Skin of body (tissue), 2 donors: ENCODE data around the gene GORASP1. TPM values are rescaled to one million over a fixed set of nuclear protein-coding genes. Genes with fewer than 3 reads are reported as not detected.

Experiments used
- DNase-seq: peaks from one replicate; lab custom pipeline; 2025; lab: John Stamatoyannopoulos, UW
- total RNA-seq: library from RNA; depleted of rRNA; stranded (reverse); fragments of >200 nt; gene quantifications from one replicate; pipeline ENCODE4 v1.2.3, GENCODE V29; 2014

The GORASP1 gene
- total RNA-seq, 1 donor from 2014 or later = 29.9 TPM

DNA sequence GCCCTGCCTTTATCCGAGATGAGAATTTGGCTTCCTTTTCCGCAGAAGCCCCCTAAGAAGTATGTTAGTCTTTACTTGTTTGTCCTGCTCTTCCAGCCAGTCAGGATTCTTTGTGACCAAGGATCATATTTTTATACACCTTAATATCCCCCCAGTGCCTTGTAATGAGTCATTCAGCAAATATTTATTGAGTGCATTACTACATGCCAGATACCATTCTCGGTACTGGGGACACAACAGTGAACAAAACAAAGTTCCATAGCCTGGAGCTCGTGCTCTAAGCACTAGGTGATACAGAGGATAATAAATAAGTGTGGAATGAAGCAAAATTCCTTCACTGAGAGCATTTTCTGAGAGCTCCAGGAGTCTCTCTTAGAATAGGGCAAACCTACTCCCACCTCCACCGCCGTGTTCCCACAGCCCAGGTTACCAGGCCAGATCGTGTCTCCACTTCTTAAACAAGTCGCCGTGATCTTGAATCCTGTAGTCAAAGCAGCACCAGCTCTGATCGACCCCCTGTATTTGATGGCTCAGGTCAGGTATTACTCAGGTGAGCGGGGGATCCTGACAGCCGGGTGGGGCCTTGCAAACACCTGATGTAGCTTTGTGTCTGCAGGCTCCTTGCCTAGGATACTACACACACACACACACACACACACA, 18.5 kb upstream of the GORASP1 start:
- no peak for DNase-seq

DNA sequence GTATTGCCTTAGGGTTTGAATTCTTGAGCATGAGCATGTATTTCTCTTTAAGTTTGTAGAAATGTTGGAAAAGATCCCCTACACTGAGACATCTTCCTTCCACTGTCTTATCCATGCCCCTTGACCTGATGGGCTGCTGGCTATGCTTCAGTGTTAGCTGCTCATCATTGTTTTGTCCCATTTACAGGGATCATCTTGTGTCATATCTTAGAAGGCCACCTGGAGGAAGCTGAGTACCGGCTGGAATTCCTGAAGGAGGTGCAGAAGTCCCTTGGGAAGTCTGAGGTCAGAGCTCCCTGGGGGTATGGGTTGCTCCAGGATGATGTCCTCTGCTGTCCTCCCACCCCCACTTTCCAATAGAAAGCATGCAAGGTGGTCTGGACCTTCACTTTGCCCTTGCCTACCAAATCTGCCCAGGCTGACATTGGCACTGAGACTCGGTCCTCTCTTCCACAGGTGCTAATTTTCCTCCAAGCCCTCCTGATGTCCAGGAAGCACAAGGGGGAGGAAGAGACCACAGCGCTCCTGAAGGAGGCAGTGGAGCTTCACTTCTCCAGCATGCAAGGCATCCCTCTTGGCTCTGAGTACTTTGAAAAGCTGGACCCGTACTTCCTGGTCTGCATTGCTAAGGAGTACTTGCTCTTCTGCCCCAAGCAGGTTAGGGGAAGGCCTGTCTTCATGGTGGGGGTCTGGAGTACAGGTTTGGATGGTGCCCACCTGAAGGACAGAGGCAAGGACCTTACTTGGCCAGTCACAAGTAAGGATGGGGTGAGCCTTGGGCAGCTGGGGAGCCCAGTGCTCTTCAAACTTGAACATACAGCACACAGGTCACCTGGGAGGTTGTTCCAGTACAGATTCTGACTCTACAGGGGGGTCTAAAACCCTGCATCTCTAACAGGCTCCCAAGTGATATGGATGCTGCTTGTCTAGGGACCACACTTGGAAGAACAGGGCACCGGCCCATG, 17.7 kb upstream of the GORASP1 start:
- DNase-seq = no peak

DNA sequence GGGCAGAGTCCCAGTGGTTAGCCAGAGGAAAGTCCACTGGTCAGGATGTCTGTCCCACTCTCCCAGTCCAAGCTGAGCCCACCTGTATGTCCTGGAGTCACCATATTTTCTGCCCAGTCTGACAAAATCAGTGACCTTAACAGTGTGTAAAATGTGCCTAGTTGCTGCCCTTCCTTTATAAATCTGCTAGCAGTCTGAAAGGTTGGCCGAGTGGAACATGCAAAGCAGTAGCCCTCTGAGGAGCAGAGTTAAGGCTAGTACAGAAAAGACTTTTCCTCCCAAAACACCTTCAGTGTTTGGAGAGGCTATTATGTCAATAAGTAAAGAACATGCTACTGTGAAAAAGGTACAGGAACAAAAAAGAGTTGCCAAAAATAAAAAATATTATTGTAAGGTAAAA, 15.4 kb upstream of the GORASP1 start:
- no peak for DNase-seq

DNA sequence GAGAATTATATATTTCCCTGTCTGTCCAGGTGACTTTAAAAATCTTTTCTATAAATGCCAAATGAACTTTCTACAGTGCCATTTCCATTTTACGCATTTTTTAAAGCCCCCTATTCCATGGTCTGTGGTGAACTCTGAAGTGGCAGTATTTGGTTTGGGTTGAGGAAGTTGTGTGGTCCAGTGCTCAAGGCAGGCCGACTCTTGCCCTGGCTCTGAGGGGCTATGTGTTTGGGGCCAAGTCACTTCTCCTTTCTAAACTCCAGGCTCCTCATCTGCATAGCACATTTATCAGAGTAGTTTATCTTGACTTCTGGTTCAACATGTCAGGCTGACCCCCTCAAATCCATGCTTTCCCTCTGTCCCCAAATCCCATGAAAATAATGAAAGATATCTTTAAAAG, 14.2 kb upstream of the GORASP1 start:
- DNase-seq = no peak

DNA sequence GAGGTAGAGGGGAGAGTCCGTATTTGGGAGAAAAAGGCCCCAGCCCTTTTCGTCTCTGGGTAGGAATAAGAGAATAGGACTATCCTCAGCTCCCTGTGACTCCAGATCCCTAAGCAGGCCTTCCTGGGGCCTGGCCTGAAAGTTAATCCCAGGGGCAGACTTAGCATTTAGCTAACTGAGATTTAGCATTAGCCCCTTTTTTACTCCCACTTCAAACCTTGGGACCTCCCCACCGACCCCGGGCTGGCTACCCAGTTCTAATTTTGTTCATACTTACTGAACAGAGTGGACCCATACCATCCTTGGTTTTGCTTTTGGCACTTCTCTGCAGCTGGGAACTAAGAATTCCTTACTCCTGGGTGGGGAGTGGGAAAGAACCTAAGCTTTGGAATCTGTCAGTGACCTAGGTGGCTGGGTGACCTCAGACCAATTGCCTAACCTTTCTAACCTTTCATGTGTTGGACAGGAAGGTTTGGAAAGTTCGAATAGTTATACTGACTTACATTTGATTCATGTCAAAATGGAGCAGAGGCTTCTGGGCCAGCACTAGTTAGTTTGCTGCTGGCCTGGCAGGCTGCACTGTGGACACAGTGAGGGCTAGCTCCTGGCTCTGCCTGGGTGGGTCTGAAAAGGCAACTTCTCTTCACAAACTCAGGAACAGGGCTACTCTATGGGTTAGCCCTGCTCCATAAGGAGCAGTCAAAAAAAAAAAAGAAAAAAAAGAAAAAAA, 11.7 kb upstream of the GORASP1 start:
- no peak for DNase-seq

DNA sequence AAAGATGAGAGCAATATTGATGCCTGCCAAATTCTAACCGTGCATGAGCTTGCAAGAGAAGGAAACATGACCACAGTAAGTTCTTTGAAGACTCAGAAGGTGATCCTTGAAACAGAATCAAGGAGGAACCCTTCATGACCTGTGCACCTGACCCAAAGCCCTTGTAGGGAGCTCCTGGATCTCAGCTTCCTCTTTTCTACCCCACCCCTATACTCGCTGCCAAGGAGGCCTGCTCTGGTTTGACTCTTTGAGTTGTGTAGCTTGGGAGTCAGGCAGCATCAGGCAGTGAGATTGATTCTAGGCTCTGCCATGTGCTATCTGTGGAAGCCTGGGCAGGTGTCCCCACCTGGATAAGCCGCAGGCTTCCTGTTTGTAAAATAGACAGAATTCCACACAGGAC, 10.7 kb upstream of the GORASP1 start:
- DNase-seq = no peak

DNA sequence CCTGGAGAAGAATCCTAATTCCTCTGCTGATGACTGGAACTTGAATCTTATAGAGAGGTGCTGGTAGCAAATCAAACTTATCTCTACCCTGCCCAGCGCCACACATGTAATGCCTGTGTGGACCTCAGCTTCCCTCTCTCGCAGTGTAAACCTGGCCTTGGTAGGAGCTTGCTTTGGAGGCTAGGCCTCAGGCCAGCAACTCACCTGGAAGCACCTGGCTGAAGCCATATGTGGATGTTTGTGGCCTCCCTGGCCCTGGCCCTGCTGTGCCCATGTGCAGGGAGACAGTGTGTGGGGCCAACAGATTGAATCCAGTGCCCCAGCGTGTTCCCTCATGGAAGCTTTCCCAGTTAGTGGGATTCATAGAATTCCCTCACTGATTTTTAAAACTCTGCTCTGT, 8.4 kb upstream of the GORASP1 start:
- no peak for DNase-seq

DNA sequence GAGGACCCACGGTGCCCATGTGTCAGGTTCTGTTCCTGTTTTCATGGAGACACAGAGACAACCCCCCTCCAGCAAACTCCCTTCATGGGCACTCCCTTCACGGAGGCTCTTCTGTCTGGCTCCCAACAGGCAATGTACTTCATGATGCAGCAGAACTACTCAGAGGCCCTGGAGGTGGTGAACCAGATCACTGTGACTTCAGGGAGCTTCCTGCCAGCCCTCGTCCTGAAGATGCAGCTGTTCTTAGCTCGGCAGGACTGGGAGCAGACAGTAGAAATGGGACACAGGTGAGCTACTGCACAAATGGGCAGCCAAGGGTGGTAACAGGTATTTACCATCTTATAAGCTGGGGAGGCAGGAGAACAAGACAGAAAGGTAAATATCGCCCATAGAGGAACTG, 7.0 kb upstream of the GORASP1 start:
- no peak for DNase-seq

DNA sequence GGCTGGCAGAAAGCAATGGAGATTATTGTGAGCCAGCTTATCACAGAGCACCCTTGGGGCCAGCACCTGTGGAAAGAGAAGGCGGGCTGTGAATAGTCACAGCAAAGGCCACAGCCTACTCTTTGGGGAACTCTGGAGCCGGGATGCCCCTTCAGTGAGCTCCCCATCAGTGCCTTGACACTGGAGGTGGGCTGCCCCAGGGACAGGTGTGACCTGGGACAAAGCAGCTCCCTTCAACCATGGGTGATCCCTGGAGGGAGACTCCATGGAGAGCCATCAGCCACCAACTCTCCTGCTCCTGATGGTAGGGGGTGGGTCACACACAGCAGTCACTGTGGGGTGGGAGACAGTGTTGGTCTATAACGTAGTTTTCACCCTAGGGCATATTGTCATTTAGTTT, 5.9 kb upstream of the GORASP1 start:
- no peak for DNase-seq

DNA sequence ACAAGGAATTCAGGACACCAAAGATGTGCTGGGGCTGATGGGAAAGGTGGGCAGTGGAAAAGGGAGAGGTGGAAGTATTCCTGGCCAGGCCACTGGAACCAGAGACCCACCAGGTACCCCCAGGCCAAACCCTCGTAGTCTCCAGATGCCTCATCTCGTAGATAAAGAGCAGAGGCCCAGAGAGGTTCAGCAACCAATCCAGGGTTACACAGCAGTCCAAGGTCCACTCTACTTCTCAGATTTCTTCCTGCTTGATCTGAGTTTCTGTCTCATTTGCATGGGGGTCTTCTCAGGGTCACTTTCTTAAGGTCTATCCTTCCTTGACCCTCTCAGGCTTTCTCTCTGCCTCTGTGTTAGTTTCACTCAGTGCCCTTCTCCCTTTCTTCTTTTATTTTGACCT, 5.1 kb upstream of the GORASP1 start:
- DNase-seq = no peak

DNA sequence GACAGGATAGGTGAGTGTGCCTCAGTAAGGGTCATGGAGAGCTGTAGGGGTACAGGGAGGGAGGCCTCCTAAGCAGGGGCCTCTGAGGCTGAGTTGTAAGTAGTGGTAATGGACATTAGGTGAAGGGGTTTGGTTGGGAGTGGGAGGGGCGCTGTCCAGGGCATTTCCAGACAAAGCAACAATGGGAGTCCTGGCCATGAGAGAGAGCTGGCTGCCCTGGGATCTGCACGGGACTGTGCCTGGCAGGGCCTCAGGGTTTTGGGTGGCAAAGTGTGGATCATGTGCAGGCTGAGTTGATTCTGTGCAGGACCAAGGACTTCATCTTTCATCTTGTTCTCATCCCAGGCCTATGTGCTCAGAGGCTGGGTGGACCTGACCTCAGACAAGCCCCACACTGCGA, 4.7 kb upstream of the GORASP1 start:
- DNase-seq = no peak

DNA sequence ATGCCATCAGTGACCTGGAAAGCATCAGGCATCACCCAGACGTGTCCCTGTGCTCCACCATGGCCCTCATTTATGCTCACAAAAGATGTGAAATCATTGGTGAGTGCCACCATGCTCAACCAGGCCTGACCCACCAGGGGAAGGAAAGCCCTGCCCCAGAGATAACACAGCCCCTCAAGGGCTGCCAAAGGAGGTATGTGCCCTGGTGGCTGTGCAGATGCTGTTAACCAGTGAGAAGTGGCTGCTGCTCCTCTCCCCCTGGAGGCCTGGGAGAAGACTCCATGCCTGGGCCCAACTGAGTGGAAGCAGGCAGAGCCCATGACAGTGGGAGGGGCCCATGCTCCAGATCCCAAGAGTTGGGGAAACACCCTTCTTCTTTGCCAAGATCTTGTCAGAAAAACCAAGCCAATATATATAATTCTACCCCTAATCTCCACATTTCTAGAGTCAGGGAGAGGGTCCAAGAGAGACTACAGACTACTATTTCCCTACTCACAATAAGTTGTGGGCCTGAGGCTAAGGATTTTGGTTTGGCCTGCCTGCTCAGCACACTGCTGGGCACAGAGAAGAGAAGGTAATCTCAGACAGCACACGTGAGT, 2.7 kb upstream of the GORASP1 start:
- no peak for DNase-seq

DNA sequence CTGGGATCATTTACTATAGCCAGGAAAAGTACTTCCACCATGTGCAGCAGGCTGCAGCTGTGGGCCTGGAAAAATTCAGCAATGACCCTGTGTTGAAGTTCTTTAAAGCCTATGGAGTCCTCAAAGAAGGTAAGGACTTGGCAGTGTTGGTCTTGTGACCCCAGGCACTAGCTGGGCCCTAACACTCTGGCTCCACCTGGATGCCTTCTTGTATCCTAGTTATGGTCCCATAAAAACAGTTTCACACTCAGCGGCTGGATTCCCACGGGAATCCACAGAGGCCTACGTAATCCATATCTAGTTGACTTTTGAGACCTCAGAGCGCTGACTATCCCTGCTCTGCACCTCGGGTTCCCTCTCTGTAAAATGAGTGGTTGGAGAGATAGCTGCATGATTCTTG, 1.7 kb upstream of the GORASP1 start:
- no peak for DNase-seq

DNA sequence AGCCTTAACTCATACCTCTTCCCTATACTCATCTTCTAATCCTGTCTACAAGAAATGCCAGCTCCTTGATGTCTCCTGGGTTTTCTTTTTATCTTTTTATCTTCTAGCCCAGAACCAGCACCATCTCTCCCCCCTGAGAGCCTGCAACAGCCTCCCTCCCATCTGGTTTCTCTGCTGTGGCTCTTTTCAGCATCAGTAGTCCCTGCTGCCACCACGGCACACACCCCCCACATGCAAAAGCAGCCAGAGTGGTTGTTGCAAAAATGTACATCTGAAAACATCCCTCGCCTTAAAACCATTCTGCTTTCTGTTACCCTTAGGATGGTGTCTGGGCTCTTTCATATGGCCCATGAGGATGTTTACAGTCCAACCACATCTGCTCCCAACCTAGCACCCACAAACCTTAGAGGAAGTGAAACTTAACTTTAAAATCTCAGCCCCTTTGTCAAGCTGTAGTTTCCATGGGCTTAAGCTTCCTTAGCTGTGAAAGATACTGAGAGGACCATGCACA, 828 bp upstream of the GORASP1 start:
- peak; percentile 3 for DNase-seq

DNA sequence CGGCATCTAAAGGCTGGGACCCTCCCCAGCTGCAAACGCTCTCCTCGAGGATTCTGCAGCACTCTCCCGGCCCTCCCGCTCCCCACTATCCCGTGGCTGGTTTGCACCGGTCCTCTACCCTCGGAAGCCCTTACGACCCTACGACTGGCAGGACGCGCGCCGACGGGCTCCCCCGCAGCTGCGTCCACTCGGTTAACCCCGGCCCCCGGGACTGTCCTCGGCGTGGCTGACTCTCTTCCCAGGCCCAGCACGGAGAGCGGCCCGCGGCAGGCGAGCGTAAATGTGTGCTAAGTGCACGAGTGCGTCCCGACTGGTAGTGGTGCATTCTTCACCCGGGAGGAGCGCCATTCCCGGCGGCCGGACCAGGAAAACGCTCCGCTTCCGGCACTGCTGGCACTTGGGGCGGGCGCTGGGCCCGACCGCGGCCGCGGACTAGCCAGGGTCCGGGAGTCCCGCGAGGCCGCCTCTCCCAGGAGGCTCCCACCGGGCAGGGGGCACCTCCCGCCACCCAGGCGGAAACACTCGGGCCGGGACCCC, 508 bp downstream of the GORASP1 start:
- DNase-seq = peak; percentile 24

DNA sequence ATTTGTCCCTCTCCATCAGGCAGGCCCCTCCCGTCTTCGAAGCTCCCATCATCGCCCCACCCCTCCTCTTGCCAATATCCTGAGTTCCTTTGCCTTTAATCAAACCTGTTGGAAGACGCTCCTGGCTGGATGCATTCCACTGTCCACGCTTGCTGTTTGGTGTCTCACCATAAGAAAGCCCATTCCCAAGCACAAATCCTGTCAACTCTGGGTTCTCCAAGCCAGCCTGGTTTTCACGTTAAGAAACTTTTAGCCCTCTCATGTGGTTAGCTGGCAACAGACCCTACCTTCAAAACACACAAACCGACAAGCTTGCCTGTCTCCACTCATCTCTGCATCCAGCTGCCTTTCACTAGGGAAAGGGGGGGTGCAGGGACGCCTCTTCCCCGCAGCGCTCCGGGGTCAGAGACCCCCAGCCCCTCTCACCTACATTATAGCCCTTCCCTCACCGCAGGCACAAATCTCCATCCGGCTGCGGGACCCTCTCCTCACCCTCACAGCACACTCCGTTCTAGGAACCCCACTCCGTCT, 1.1 kb downstream of the GORASP1 start:
- no peak for DNase-seq

DNA sequence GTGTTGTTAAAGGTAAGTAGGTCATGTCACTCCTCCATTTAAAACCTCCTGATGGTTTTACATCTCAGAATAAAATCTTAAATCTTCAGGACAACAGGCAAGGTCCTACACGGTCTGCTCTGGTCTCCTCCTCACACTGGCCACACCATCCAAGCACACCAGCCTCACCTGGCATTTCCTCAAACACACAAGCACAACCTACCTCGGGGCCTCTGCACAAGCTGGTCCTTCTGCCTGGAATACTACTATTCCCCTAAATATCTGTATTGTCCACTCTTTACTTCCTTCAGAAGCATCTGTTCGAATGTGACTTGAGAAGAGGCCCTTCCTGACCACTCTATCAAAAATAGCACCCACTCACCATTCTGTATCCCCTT, 1.8 kb downstream of the GORASP1 start:
- DNase-seq = no peak

DNA sequence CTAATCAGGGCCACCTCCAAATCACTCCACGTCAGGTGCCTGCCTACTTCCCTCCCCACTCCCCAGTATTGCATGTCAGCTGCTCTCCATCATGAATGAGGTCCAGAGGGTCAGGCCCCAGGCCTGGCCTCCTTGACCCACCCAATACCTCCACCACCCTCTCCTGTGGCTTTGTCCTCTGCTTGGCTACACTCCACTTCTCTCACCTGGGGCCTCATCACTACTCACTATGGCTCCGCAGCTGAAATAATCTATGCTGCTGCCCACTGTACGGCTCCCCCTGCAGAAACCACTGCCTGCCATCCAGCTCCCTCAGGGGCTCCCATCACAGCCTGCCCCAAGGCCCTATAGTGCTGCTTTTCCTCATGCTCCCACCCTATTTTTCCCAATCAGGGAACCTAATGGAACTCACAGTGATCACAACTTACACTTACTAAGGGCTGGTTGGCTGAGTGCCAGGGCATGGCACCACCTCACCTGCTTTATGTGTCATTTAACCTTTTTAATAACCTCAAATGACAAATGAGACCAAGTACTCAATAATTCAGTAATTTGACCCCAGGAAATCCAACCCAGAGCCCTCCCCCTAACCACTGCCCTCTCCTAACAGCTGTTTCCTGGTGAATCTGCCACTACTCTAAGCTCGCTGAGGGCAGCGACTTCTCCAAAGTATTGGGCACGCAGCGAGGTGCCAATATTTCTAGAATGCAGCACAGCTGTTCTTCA, 2.3 kb downstream of the GORASP1 start:
- DNase-seq = no peak

DNA sequence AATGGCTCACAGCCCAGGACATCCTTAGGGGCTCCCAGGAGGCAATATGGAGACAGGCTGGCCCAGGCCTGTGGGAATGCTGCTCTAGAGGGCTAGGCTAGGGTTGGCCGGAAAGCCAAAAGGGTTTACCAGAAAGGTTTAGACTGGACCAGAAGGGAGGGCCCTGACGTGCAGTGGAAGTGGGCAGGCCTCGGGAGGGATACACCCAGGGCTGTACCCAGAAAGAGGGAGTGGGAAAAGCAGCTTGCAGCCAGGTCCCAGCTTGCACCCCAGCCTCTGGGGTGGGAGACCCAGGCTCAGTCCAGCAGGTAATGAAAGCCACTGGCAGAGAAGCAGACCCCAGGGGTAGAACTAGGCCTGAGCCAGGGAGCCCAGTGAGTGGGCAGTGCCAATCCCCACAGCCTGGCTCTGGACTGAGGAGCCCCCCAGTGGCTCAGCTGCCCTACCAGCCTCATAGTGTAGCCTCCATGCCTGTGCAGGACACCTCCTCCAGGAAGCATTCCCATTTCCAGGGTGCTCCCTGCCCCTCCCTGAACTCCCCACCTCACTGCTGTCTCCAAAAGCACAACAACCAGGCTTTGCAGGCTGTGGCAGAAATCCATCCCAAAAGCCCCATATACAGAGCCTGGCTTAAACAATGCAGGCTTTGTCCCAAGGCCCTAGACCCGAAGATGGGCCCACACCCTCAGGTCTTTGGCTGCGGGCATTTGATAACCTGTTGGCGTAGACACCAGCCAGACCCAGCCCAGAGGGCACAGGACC, 3.5 kb downstream of the GORASP1 start:
- no peak for DNase-seq

DNA sequence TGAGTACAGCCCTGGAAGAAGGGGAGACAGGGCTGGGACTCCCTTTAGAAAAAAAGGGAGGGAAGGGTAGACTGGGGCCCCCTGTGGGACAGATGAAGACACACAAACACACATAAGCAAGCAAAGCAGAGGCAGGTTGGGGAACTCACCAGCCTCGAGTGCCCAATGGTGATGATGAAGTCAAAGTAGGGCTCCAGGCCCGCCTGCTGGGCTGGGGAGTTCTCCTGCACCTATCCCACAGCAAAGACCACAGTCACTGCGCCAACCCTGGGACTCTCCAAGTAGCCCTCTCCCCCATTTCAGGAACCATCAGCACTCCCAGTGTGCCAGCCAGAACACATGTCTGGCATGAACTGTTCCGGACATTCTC, 4.1 kb downstream of the GORASP1 start:
- no peak for DNase-seq
